H9 (cell line): ENCODE data around the gene SMAD3. TPM values are rescaled to one million over a fixed set of nuclear protein-coding genes. Genes with fewer than 3 reads are reported as not detected.

ENCODE experiments used
- DNase-seq: peaks from one replicate; pipeline ENCODE4 v3.0.0-alpha.2; 2017
- H2AFZ ChIP-seq: one replicate; pipeline ENCODE4 v1.6.1; 2013; ENCODE audit warnings: mild to moderate bottlenecking, low read length, control low read depth, moderate library complexity
- H2AK5ac ChIP-seq: 2 replicates; pipeline ENCODE4 v1.6.1; 2013; ENCODE audit warnings: low read length, control low read depth, mixed read lengths; ENCODE audit not compliant: insufficient read length
- H2BK120ac ChIP-seq: one replicate; pipeline ENCODE4 v1.6.1; 2013; ENCODE audit warnings: low read depth, mild to moderate bottlenecking, low read length, control low read depth, inconsistent platforms; ENCODE audit not compliant: poor library complexity, severe bottlenecking
- H2BK12ac ChIP-seq: 2 replicates; pipeline ENCODE4 v1.6.1; 2013; ENCODE audit warnings: low read length, control low read depth, mixed read lengths, low read depth; ENCODE audit not compliant: insufficient read length
- H2BK15ac ChIP-seq: 2 replicates; pipeline ENCODE4 v1.6.1; 2013; ENCODE audit warnings: low read depth, low read length, control low read depth
- H2BK20ac ChIP-seq: one replicate; pipeline ENCODE4 v1.6.1; 2013; ENCODE audit warnings: low read depth, mild to moderate bottlenecking, low read length, control low read depth, inconsistent platforms; ENCODE audit not compliant: poor library complexity, severe bottlenecking
- H2BK5ac ChIP-seq: 2 replicates; pipeline ENCODE4 v1.6.1; 2013; ENCODE audit warnings: low read length, control low read depth, mixed read lengths; ENCODE audit not compliant: insufficient read length
- H3K14ac ChIP-seq: 2 replicates; pipeline ENCODE4 v1.6.1; 2013; ENCODE audit warnings: low read length, control low read depth; ENCODE audit not compliant: insufficient read depth
- H3K18ac ChIP-seq: 2 replicates; pipeline ENCODE4 v1.6.1; 2013; ENCODE audit warnings: low read depth, mild to moderate bottlenecking, mixed read lengths, low read length, control low read depth; ENCODE audit not compliant: insufficient read length
- H3K23ac ChIP-seq: 2 replicates; pipeline ENCODE4 v1.6.1; 2013; ENCODE audit warnings: low read length, control low read depth, mixed read lengths, low read depth; ENCODE audit not compliant: insufficient read length
- H3K23me2 ChIP-seq: 2 replicates; pipeline ENCODE4 v1.6.1; 2013; ENCODE audit warnings: low read depth, mild to moderate bottlenecking, mixed read lengths, low read length, control low read depth; ENCODE audit not compliant: insufficient read length, poor library complexity, severe bottlenecking
- H3K27ac ChIP-seq: 2 replicates; pipeline ENCODE4 v1.5.1; 2013; ENCODE audit warnings: low read length, control low read depth, mixed read lengths, low read depth; ENCODE audit not compliant: insufficient read length
- H3K27me3 ChIP-seq: 2 replicates; pipeline ENCODE4 v1.6.1; 2013; ENCODE audit warnings: low read length, control low read depth, inconsistent platforms; ENCODE audit not compliant: insufficient read depth
- H3K4ac ChIP-seq: 2 replicates; pipeline ENCODE4 v1.6.1; 2013; ENCODE audit warnings: low read depth, mild to moderate bottlenecking, control low read depth, inconsistent platforms, low read length, moderate library complexity
- H3K4me1 ChIP-seq: 2 replicates; pipeline ENCODE4 v1.6.1; 2013; ENCODE audit warnings: low read length, control low read depth, inconsistent platforms; ENCODE audit not compliant: insufficient read depth
- H3K4me2 ChIP-seq: 2 replicates; pipeline ENCODE4 v1.6.1; 2013; ENCODE audit warnings: low read length, control low read depth, mixed read lengths; ENCODE audit not compliant: insufficient read length, insufficient read depth
- H3K56ac ChIP-seq: 2 replicates; pipeline ENCODE4 v1.6.1; 2013; ENCODE audit warnings: low read depth, mild to moderate bottlenecking, mixed read lengths, low read length, control low read depth; ENCODE audit not compliant: insufficient read length
- H3K79me1 ChIP-seq: 2 replicates; pipeline ENCODE4 v1.6.1; 2013; ENCODE audit warnings: low read depth, mild to moderate bottlenecking, moderate library complexity, low read length, control low read depth, inconsistent platforms; ENCODE audit not compliant: insufficient read depth, poor library complexity, severe bottlenecking
- H3K79me2 ChIP-seq: 2 replicates; pipeline ENCODE4 v1.6.1; 2013; ENCODE audit warnings: low read length, control low read depth, inconsistent platforms; ENCODE audit not compliant: insufficient read depth
- H3K9ac ChIP-seq: 2 replicates; pipeline ENCODE4 v1.6.1; 2013; ENCODE audit warnings: low read length, control low read depth, mixed read lengths; ENCODE audit not compliant: insufficient read length; ENCODE audit errors: extremely low read depth
- H3K9me3 ChIP-seq: one replicate; pipeline ENCODE4 v1.6.1; 2013; ENCODE audit warnings: low read depth, low read length, inconsistent platforms; ENCODE audit not compliant: control insufficient read depth
- H3T11ph ChIP-seq: one replicate; pipeline ENCODE4 v1.6.1; 2013; ENCODE audit warnings: mild to moderate bottlenecking, low read length, control low read depth, inconsistent platforms
- H4K20me1 ChIP-seq: one replicate; pipeline ENCODE4 v1.6.1; 2013; ENCODE audit not compliant: control insufficient read depth, insufficient read length, insufficient read depth
- H4K5ac ChIP-seq: 2 replicates; pipeline ENCODE4 v1.6.1; 2013; ENCODE audit warnings: low read depth, mild to moderate bottlenecking, mixed read lengths, low read length, control low read depth; ENCODE audit not compliant: insufficient read length
- H4K8ac ChIP-seq: replicated peaks from 2 replicates; pipeline ENCODE4 v1.6.1; 2013; ENCODE audit warnings: low read length, control low read depth, mixed read lengths, low read depth; ENCODE audit not compliant: insufficient read length
- H4K91ac ChIP-seq: 2 replicates; pipeline ENCODE4 v1.6.1; 2013; ENCODE audit warnings: low read depth, mild to moderate bottlenecking, moderate library complexity, mixed read lengths, low read length, control low read depth; ENCODE audit not compliant: insufficient read length
- H3K27ac Mint-ChIP-seq, 3 experiments: 2 replicates in 2 of 3; 3 replicates in 1 of 3; pipeline ENCODE4 v1.8.0; 2020 to 2021; ENCODE audit warnings: mixed read lengths in 3 of 3, mild to moderate bottlenecking in 1 of 3, moderate library complexity in 1 of 3
- H3K27me3 Mint-ChIP-seq: 2 replicates; pipeline ENCODE4 v1.8.0; 2021; ENCODE audit warnings: low read depth, mild to moderate bottlenecking, moderate library complexity, mixed read lengths
- H3K36me3 Mint-ChIP-seq, 3 experiments: 2 replicates in 2 of 3; 3 replicates in 1 of 3; pipeline ENCODE4 v1.8.0; 2020 to 2021; ENCODE audit warnings: low read depth in 3 of 3, mixed read lengths in 3 of 3; ENCODE audit not compliant: insufficient read depth in 1 of 3
- H3K4me1 Mint-ChIP-seq, 2 experiments: 2 replicates each; pipeline ENCODE4 v1.8.0; 2020; ENCODE audit warnings: mixed read lengths in 2 of 2
- H3K4me3 Mint-ChIP-seq, 2 experiments: 2 replicates in 1 of 2; 3 replicates in 1 of 2; pipeline ENCODE4 v1.8.0; 2020 to 2021; ENCODE audit warnings: mild to moderate bottlenecking in 2 of 2, mixed read lengths in 2 of 2, moderate library complexity in 1 of 2
- H3K9me3 Mint-ChIP-seq, 2 experiments: 2 replicates in 1 of 2; 3 replicates in 1 of 2; pipeline ENCODE4 v1.8.0; 2020; ENCODE audit warnings: mild to moderate bottlenecking in 2 of 2, mixed read lengths in 2 of 2, moderate library complexity in 1 of 2
- CTCF ChIP-seq: fragments of 200-600 bp; sonication (generic); conservative IDR thresholded peaks from 3 replicates; pipeline ENCODE4 v1.8.0; 2021; ENCODE audit warnings: antibody characterized with exemption, mild to moderate bottlenecking
- WGBS: extraction: QIAGEN DNeasy Blood & Tissue Kit; methylation state at CpG from one replicate; pipeline ENCODE4 v1.1.7; 2013; ENCODE audit warnings: missing lambda C conversion rate, low lambda C conversion rate, mixed read lengths; ENCODE audit not compliant: insufficient read length; ENCODE audit errors: extremely low coverage; 5-methylcytosine and 5-hydroxymethylcytosine counted together
- total RNA-seq: library from RNA; stranded (reverse); gene quantifications from 2 replicates; pipeline ENCODE4 v1.2.1, GENCODE V29; 2021

SMAD3 gene
- total RNA-seq, 1 experiment from 2014 or later = 26.7 TPM

DNA sequence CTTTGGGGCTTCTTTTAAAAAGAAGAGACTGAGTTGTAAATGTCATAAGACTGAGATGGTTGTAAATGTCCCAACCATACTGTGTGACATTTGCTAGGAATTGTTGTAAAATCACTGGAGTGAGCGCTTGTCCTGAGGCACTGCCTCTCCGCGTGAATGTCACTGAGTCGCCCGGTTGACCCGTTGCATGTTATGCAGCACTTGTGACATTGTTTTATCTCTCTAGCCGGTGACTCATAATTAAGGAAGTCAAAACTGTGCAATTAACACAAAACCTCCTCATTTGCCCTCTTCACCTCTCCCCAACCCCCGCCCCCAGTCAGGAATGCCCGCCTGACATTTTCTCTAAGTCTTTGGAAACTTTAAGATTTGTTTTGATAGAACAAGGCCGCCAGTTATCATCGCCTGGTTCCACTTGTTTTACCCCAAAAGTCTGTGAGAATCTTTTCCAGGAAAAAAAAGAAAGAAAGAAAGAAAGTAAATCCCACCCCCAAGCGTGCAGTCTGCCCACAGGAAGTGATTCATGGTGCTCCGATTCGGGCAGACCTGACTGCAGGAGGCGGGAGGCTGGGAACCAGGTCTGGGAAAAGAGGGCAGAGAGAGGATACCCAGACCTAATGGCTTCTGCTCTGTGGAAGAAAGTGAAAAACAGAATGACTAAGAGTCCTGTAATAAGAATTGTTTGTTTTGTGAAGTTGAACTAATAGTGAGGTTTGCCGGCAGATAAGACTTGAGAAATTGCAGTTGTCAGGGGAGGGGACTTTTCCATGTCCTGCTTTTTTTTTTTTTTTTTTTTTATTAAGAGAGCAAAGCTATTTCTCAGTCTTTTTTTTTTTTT is 84.8 kb downstream of the SMAD3 start:
- no peaks in the 10 kb centered on the region for H3K27me3 Mint-ChIP-seq
- Histone ChIP-seq H3K23ac (no peak overlapping the region), H3K23me2 (no peaks in the 10 kb centered on the region), H2BK15ac (no peak overlapping the region), H3K27ac (no peak overlapping the region), H4K20me1 (no peaks in the 10 kb centered on the region), H2BK20ac (no peak overlapping the region), H4K8ac (no peak overlapping the region), H2AFZ (no peak overlapping the region), H2BK5ac (no peak overlapping the region), H3K9ac (no peak overlapping the region), H3K14ac (no peak overlapping the region), H3K79me2 (no peaks in the 10 kb centered on the region), H4K91ac (no peak overlapping the region), H3K9me3 (no peaks in the 10 kb centered on the region), H3K4ac (no peak overlapping the region), H3T11ph (no peak overlapping the region), H4K5ac (no peak overlapping the region), H3K27me3 (no peaks in the 10 kb centered on the region), H3K4me1 (peaks cover 35% of the 10 kb centered on the region; the same call in 1 of the 2 replicates), H3K79me1 (no peaks in the 10 kb centered on the region), H3K4me2 (peak overlapping the region; percentile 17), H2AK5ac (no peak overlapping the region), H2BK120ac (no peak overlapping the region), H2BK12ac (no peak overlapping the region), H3K18ac (no peak overlapping the region), H3K56ac (no peak overlapping the region)
- H3K9me3 Mint-ChIP-seq = no peaks in the 10 kb centered on the region
- TF ChIP-seq CTCF = no peak
- H3K4me1 Mint-ChIP-seq = peaks cover 67 to 75% of the 10 kb centered on the region in 2 experiments
- H3K27ac Mint-ChIP-seq = peak overlapping the region; percentile 16 to 94 (median 89); a peak in 6 of 7 replicates
- no peaks in the 10 kb centered on the region for H3K36me3 Mint-ChIP-seq
- no CpG with 5 or more reads among the region's 16 CpGs for WGBS
- peak overlapping the region; percentile 44 to 61; a peak in 4 of 5 replicates for H3K4me3 Mint-ChIP-seq
- DNase-seq = peak; percentile 76
